Stimulated activated CD8-positive, alpha-beta memory T cell treated with anti-CD3 and anti-CD28 coated beads, Interleukin-12 subunit alpha, Interleukin-12 subunit beta, amount 100 ng/mL, for 24 hours (primary cell): ENCODE measurements around the gene AKAP12.

Experiments
- DNase-seq: peaks from one replicate; pipeline ENCODE4 v3.0.0-alpha.2; 2020; ENCODE audit errors: extremely low read depth

AKAP12 gene

GRCh38 chr6:151240036-151240685 is 394 bp downstream of the AKAP12 start:
- no peak for DNase-seq

GRCh38 chr6:151240791-151241642 is 1.2 kb downstream of the AKAP12 start:
- DNase-seq: no peak

- DNase-seq: no peak
Measured at GRCh38 chr6:151241853-151242252, 2.1 kb downstream of the AKAP12 start.

GRCh38 chr6:151242420-151242861 is 2.7 kb downstream of the AKAP12 start:
- no peak for DNase-seq

GRCh38 chr6:151243481-151243880 is 3.7 kb downstream of the AKAP12 start:
- no peak for DNase-seq

- no peak for DNase-seq
Measured at GRCh38 chr6:151247490-151247889, 7.7 kb downstream of the AKAP12 start.

- no peak for DNase-seq
Measured at GRCh38 chr6:151248295-151248694, 8.5 kb downstream of the AKAP12 start.

GRCh38 chr6:151252634-151253033 is 12.9 kb downstream of the AKAP12 start:
- DNase-seq: no peak

- DNase-seq: no peak
Measured at GRCh38 chr6:151254451-151255081, 14.8 kb downstream of the AKAP12 start.

GRCh38 chr6:151255811-151256210 is 16.0 kb downstream of the AKAP12 start:
- DNase-seq: no peak

GRCh38 chr6:151257985-151258445 is 18.2 kb downstream of the AKAP12 start:
- no peak for DNase-seq

GRCh38 chr6:151260205-151260604 is 20.4 kb downstream of the AKAP12 start:
- DNase-seq: no peak

GRCh38 chr6:151263035-151263434 is 23.3 kb downstream of the AKAP12 start:
- DNase-seq: no peak

GRCh38 chr6:151263967-151264366 is 24.2 kb downstream of the AKAP12 start:
- no peak for DNase-seq

- DNase-seq: no peak
Measured at GRCh38 chr6:151265282-151265681, 25.5 kb downstream of the AKAP12 start.

- DNase-seq: no peak
Measured at GRCh38 chr6:151269321-151269995, 29.7 kb downstream of the AKAP12 start.

- no peak for DNase-seq
Measured at GRCh38 chr6:151275121-151275520, 35.4 kb downstream of the AKAP12 start.

- DNase-seq: no peak
Measured at GRCh38 chr6:151275566-151275965, 35.8 kb downstream of the AKAP12 start.

GRCh38 chr6:151276112-151276740 is 36.5 kb downstream of the AKAP12 start:
- no peak for DNase-seq

GRCh38 chr6:151279891-151280290 is 40.1 kb downstream of the AKAP12 start:
- no peak for DNase-seq

GRCh38 chr6:151280859-151281258 is 41.1 kb downstream of the AKAP12 start:
- DNase-seq: no peak

- no peak for DNase-seq
Measured at GRCh38 chr6:151284012-151284411, 44.2 kb downstream of the AKAP12 start.
